Panc1 (cell line): Measurements from ENCODE around the gene DAB2IP. TPM values are rescaled to one million over a fixed set of nuclear protein-coding genes. Genes with fewer than 3 reads are reported as not detected.

ENCODE experiments used
- ATAC-seq: fragments of 200-7000 bp; cut with Tn5 transposase; 2 replicates; pipeline ENCODE4 v1.9.1; 2020; ENCODE audit warnings: mild to moderate bottlenecking, moderate library complexity
- BruUV-seq: library from RNA; stranded (reverse); fragments of 400-500 nt; replicated peaks from 2 replicates; lab custom pipeline; 2021; lab: Mats Ljungman, UMichigan
- CTCF ChIA-PET: fragments of 300-600 bp; sonication (Branson Sonifier 250); formaldehyde crosslinking; loops from one replicate; lab custom pipeline; 2022; ENCODE audit warnings: antibody characterized with exemption; lab: Charles Lee
- POLR2A ChIA-PET: fragments of 300-600 bp; sonication (Branson Sonifier 250); formaldehyde crosslinking; loops from one replicate; lab custom pipeline; 2022; ENCODE audit warnings: antibody characterized with exemption; lab: Charles Lee
- DNase-seq: peaks from one replicate; pipeline ENCODE4 v3.0.0-alpha.2; 2010; ENCODE audit warnings: low read depth, low spot score
- H3K27ac ChIP-seq: 2 replicates; pipeline ENCODE4 v1.5.1; 2011; ENCODE audit warnings: mild to moderate bottlenecking, low read length, inconsistent platforms
- H3K27me3 ChIP-seq: fragments of 200-500 bp; sonication (Bioruptor generic); 2 replicates; pipeline ENCODE4 v1.6.0; 2014; ENCODE audit warnings: low read length, inconsistent platforms; ENCODE audit not compliant: control insufficient read depth, insufficient read depth
- H3K36me3 ChIP-seq: fragments of 200-500 bp; sonication (Bioruptor generic); 2 replicates; pipeline ENCODE4 v1.5.1; 2014; ENCODE audit warnings: inconsistent platforms, mild to moderate bottlenecking, low read length, moderate library complexity; ENCODE audit not compliant: control insufficient read depth, insufficient read depth
- H3K4me1 ChIP-seq: 2 replicates; pipeline ENCODE4 v1.5.1; 2011; ENCODE audit warnings: inconsistent platforms, mild to moderate bottlenecking, low read length, moderate library complexity; ENCODE audit not compliant: control insufficient read depth, insufficient read depth
- H3K4me3 ChIP-seq, 2 experiments: 2 replicates each; pipeline ENCODE4 v1.5.1; 2011 to 2012; ENCODE audit warnings: low read depth in 2 of 2, low read length in 2 of 2, mild to moderate bottlenecking in 2 of 2, inconsistent platforms in 1 of 2, moderate library complexity in 1 of 2
- H3K9me3 ChIP-seq: fragments of 200-500 bp; sonication (Bioruptor generic); 2 replicates; pipeline ENCODE4 v1.5.1; 2014; ENCODE audit warnings: low read depth, mild to moderate bottlenecking, inconsistent platforms, low read length, moderate library complexity; ENCODE audit not compliant: control insufficient read depth, insufficient read depth
- POLR2AphosphoS5 ChIP-seq: IDR thresholded peaks from 2 replicates; pipeline ENCODE4 v1.6.1; 2012; ENCODE audit warnings: mild to moderate bottlenecking, low read depth, low read length, moderate library complexity
- SIN3A ChIP-seq: IDR thresholded peaks from 2 replicates; pipeline ENCODE4 v1.6.1; 2012; ENCODE audit warnings: low read depth, mild to moderate bottlenecking, low read length, moderate library complexity, borderline replicate concordance; ENCODE audit not compliant: insufficient read depth
- TCF7L2 ChIP-seq: IDR thresholded peaks from 2 replicates; pipeline ENCODE4 v1.6.1; 2011; ENCODE audit warnings: mild to moderate bottlenecking, low read depth, low read length, inconsistent platforms
- in situ Hi-C: cut with HindIII; loops from 2 replicates; pipeline ENCODE4 v1.10.0; 2016; ENCODE audit warnings: low sequenced_read_pairs, low pct_unique_long_range_greater_than_20kb
- intact Hi-C: fragments of 100-400 bp; cut with micrococcal nuclease; formaldehyde crosslinking; loops from one replicate; pipeline ENCODE4 v1.10.0; 2022; ENCODE audit not compliant: unreplicated experiment
- total RNA-seq: library from RNA; stranded (reverse); gene quantifications from one replicate; pipeline ENCODE4 v1.2.1, GENCODE V29; 2021; ENCODE audit not compliant: unreplicated experiment
- TF ChIP-seq, protein P1 (sequence below): fragments of 450-650 bp; IDR thresholded peaks from 2 replicates; pipeline ENCODE4 v1.5.1; 2017; ENCODE audit warnings: mild to moderate bottlenecking
- TF ChIP-seq, protein P2 (sequence below), 2 experiments: IDR thresholded peaks; 2 replicates each; pipeline ENCODE4 v1.6.1; 2011 to 2012; ENCODE audit warnings: low read depth in 2 of 2, control low read depth in 1 of 2, low read length in 1 of 2, mild to moderate bottlenecking in 1 of 2, moderate library complexity in 1 of 2; ENCODE audit not compliant: insufficient read depth in 1 of 2

The DAB2IP gene
- total RNA-seq, 1 experiment from 2014 or later, result 18.4 TPM

DNA sequence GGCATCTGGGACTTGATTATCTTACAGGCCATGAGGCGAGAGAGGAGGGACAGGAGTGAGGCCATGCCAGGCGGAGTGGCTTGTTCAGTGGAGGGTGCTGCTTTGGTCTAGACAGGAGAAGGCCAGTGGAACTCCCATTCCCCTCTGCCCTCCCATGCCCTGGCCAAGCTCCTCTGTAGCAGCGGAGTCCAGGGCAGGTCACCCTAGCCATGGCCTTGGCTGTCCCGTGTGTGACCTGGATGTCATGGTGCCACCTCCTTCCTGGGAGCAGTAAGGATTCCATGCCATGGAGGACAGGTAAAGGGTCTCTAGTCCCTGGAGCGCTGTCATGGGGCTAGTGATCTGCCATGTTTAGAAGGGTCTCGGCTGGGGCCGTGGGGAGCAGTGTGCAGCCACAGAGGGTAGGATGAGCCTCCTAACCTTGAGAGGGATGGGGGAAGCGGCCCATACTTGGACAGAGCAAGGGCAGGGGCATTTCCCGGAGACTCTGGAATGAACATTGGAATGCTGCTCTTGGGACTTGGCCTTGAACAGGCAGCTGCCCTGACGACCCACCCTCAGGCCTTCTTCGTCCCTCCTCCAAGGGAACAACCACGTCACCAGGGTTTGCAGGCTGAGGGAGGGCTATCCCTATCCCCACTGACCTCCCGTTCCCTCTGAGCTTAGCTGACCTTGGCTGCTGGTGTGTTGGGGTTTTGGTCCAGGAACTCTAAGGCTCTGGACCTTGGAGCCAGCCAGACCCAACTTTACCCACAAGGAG lies 100.4 kb downstream of the DAB2IP start:
- Histone ChIP-seq H3K9me3 (no peaks in the 10 kb centered on the region), H3K4me3 (no peak overlapping the region), H3K27me3 (no peaks in the 10 kb centered on the region), H3K36me3 (no peaks in the 10 kb centered on the region), H3K4me1 (peaks cover 26% of the 10 kb centered on the region), H3K27ac (peak overlapping the region; percentile 29; the same call in 1 of the 2 replicates)
- ATAC-seq, result no peak
- CTCF ChIA-PET, result no interaction called here
- DNase-seq, result no peak
- intact Hi-C loops, result no loop called here
- in situ Hi-C loops, result no loop called here
- BruUV-seq, result no TSS peak
- TF ChIP-seq POLR2AphosphoS5 (no peak), TCF7L2 (no peak), SIN3A (no peak)
- TF ChIP-seq, protein P1, sequence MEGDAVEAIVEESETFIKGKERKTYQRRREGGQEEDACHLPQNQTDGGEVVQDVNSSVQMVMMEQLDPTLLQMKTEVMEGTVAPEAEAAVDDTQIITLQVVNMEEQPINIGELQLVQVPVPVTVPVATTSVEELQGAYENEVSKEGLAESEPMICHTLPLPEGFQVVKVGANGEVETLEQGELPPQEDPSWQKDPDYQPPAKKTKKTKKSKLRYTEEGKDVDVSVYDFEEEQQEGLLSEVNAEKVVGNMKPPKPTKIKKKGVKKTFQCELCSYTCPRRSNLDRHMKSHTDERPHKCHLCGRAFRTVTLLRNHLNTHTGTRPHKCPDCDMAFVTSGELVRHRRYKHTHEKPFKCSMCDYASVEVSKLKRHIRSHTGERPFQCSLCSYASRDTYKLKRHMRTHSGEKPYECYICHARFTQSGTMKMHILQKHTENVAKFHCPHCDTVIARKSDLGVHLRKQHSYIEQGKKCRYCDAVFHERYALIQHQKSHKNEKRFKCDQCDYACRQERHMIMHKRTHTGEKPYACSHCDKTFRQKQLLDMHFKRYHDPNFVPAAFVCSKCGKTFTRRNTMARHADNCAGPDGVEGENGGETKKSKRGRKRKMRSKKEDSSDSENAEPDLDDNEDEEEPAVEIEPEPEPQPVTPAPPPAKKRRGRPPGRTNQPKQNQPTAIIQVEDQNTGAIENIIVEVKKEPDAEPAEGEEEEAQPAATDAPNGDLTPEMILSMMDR, result no peak
- TF ChIP-seq, protein P2, sequence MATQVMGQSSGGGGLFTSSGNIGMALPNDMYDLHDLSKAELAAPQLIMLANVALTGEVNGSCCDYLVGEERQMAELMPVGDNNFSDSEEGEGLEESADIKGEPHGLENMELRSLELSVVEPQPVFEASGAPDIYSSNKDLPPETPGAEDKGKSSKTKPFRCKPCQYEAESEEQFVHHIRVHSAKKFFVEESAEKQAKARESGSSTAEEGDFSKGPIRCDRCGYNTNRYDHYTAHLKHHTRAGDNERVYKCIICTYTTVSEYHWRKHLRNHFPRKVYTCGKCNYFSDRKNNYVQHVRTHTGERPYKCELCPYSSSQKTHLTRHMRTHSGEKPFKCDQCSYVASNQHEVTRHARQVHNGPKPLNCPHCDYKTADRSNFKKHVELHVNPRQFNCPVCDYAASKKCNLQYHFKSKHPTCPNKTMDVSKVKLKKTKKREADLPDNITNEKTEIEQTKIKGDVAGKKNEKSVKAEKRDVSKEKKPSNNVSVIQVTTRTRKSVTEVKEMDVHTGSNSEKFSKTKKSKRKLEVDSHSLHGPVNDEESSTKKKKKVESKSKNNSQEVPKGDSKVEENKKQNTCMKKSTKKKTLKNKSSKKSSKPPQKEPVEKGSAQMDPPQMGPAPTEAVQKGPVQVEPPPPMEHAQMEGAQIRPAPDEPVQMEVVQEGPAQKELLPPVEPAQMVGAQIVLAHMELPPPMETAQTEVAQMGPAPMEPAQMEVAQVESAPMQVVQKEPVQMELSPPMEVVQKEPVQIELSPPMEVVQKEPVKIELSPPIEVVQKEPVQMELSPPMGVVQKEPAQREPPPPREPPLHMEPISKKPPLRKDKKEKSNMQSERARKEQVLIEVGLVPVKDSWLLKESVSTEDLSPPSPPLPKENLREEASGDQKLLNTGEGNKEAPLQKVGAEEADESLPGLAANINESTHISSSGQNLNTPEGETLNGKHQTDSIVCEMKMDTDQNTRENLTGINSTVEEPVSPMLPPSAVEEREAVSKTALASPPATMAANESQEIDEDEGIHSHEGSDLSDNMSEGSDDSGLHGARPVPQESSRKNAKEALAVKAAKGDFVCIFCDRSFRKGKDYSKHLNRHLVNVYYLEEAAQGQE (IDR thresholded peaks at IDR 0.05; ENCODE audit: insufficient read depth in 1 of 2, low read depth in 2 of 2, low read length in 1 of 2), result no peak
- POLR2A ChIA-PET, result no interaction called here

DNA sequence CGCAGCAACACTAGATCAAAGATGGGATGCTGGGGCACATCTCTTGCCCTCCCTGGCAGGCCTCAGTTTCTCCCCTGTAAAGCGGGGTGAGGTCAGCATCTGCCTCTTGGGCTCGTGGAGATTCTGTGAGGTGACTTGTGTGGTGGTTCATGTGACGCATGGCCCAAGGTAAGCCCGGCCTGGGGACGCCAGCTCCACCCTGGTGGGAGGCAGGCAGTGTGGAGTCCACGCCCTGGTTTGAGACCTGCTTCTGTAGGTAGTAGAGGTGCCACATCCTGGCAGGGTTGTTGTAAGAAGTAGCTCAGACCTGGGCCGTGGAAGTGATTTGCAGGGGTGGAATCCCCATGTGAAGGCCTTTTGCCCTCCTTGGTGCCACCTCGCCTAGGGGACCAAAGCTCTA lies 101.5 kb downstream of the DAB2IP start:
- H3K9me3 ChIP-seq, result no peaks in the 10 kb centered on the region
- ATAC-seq, result no peak
- in situ Hi-C loops (no loop called here), intact Hi-C loops (no loop called here)
- ChIA-PET CTCF (interaction anchor here (0.5 kb wide), 1 partner anchor 91 kb away, joined by 3 read pairs; no protein-coding TSS in a partner anchor), POLR2A (no interaction called here)
- H3K27me3 ChIP-seq, result no peaks in the 10 kb centered on the region
- TF ChIP-seq, protein P1, result no peak
- no peak for TF ChIP-seq TCF7L2
- TF ChIP-seq, protein P2 (IDR thresholded peaks at IDR 0.05; ENCODE audit: insufficient read depth in 1 of 2, low read depth in 2 of 2, low read length in 1 of 2), result no peak
- TF ChIP-seq POLR2AphosphoS5, result no peak
- no peak for TF ChIP-seq SIN3A
- no peak overlapping the region for H3K4me3 ChIP-seq
- H3K27ac ChIP-seq, result no peak overlapping the region
- DNase-seq, result no peak
- no TSS peak for BruUV-seq
- H3K36me3 ChIP-seq, result no peaks in the 10 kb centered on the region
- H3K4me1 ChIP-seq, result peaks cover 25% of the 10 kb centered on the region
